Adrenal gland (tissue), 5 donors: ENCODE data around the gene PCDHGB4.

Experiments
- POLR2A ChIP-seq, 2 donors: fragments of 450-650 bp; IDR thresholded peaks; one replicate each; pipeline ENCODE4 v1.6.1; 2017; ENCODE audit warnings: antibody characterized with exemption in 2 of 2, mild to moderate bottlenecking in 2 of 2, moderate library complexity in 1 of 2
- TF ChIP-seq, protein P1 (sequence below), 6 experiments: fragments of 450-650 bp in 4 of 6; fragments of 200-600 bp in 2 of 6; sonication (generic) in 1 of 6; IDR thresholded peaks; 1 replicate in 5 of 6; 2 replicates in 1 of 6; pipeline versions ENCODE4 v1.5.1 to v1.8.0; 2016 to 2021; ENCODE audit warnings: antibody characterized with exemption in 6 of 6, mild to moderate bottlenecking in 2 of 6, moderate library complexity in 1 of 6
- donor health status: DM: no; HTN: no; CAD: no.

DNA sequence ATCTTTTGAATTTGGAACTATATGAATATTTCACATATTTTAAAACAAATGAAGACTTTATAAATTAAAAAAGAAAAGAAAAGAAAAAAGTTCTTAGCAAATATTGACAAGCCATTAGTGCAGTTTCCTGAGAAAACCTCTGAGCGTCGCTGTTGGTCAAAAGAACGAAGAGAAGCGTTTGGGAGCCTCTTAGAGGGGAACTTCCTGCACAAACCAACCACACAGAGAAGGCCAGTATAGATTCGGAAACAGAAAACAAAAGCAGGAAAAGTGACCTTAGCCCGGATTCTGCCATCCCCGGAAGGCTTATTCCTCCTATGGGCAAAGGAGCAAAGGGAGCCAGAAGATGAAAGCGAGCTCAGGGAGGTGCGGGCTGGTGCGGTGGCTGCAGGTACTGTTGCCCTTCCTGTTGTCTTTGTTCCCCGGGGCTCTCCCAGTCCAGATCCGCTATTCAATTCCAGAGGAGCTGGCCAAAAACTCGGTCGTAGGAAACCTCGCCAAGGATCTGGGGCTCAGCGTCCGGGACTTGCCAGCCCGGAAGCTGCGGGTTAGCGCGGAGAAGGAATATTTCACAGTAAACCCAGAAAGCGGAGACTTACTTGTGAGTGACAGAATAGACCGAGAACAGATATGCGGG, 27.6 kb upstream of the PCDHGB4 start, which contains the start of gene PCDHGB2:
- TF ChIP-seq, protein P1, sequence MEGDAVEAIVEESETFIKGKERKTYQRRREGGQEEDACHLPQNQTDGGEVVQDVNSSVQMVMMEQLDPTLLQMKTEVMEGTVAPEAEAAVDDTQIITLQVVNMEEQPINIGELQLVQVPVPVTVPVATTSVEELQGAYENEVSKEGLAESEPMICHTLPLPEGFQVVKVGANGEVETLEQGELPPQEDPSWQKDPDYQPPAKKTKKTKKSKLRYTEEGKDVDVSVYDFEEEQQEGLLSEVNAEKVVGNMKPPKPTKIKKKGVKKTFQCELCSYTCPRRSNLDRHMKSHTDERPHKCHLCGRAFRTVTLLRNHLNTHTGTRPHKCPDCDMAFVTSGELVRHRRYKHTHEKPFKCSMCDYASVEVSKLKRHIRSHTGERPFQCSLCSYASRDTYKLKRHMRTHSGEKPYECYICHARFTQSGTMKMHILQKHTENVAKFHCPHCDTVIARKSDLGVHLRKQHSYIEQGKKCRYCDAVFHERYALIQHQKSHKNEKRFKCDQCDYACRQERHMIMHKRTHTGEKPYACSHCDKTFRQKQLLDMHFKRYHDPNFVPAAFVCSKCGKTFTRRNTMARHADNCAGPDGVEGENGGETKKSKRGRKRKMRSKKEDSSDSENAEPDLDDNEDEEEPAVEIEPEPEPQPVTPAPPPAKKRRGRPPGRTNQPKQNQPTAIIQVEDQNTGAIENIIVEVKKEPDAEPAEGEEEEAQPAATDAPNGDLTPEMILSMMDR (IDR thresholded peaks at IDR 0.05): peak in 3 of 6 experiments; percentile 6 to 23 (median 16)
- no peak for TF ChIP-seq POLR2A (IDR thresholded peaks at IDR 0.05)
